HEK293T (cell line): ENCODE data around the gene SEC61A2.

Source experiments
- CTCF ChIA-PET: fragments of 350-600 bp; formaldehyde crosslinking; extraction: SDS; loops from one replicate; lab custom pipeline; 2021; ENCODE audit warnings: antibody characterized with exemption, inconsistent platforms; lab: Yijun Ruan, JAX
- POLR2A ChIA-PET: fragments of 350-600 bp; formaldehyde crosslinking; extraction: SDS; loops from one replicate; lab custom pipeline; 2020; ENCODE audit warnings: antibody characterized with exemption, inconsistent platforms; lab: Yijun Ruan, JAX
- DNase-seq: peaks from one replicate; pipeline ENCODE4 v3.0.0; 2012; ENCODE audit warnings: mixed read lengths; ENCODE audit errors: extremely low spot score
- ARNT ChIP-seq: fragments of 450-650 bp; IDR thresholded peaks from 2 replicates; pipeline ENCODE4 v1.6.1; 2017; ENCODE audit warnings: mild to moderate bottlenecking
- BHLHE40 ChIP-seq: fragments of 450-650 bp; IDR thresholded peaks from 2 replicates; pipeline ENCODE4 v1.6.1; 2016; ENCODE audit warnings: mild to moderate bottlenecking, moderate library complexity, borderline replicate concordance
- CTBP1 ChIP-seq: fragments of 450-650 bp; IDR thresholded peaks from 2 replicates; pipeline ENCODE4 v1.6.1; 2016; ENCODE audit warnings: borderline replicate concordance
- ELF4 ChIP-seq: fragments of 450-650 bp; IDR thresholded peaks from 2 replicates; pipeline ENCODE4 v1.6.1; 2017; ENCODE audit warnings: antibody characterized with exemption
- FOXA1 ChIP-seq: fragments of 450-650 bp; IDR thresholded peaks from 2 replicates; pipeline ENCODE4 v1.6.1; 2016; ENCODE audit warnings: mild to moderate bottlenecking
- FOXK2 ChIP-seq: fragments of 450-650 bp; IDR thresholded peaks from 2 replicates; pipeline ENCODE4 v1.6.1; 2016; ENCODE audit warnings: mild to moderate bottlenecking
- FOXM1 ChIP-seq: fragments of 450-650 bp; IDR thresholded peaks from 2 replicates; pipeline ENCODE4 v1.6.1; 2017; ENCODE audit warnings: mild to moderate bottlenecking, borderline replicate concordance
- HDGF ChIP-seq: fragments of 450-650 bp; IDR thresholded peaks from 2 replicates; pipeline ENCODE4 v1.6.1; 2017; ENCODE audit warnings: antibody characterized with exemption, borderline replicate concordance
- L3MBTL2 ChIP-seq: fragments of 450-650 bp; conservative IDR thresholded peaks from 2 replicates; pipeline ENCODE4 v1.6.1; 2016; ENCODE audit warnings: mild to moderate bottlenecking
- LEF1 ChIP-seq: fragments of 450-650 bp; IDR thresholded peaks from 2 replicates; pipeline ENCODE4 v1.6.1; 2017; ENCODE audit warnings: mild to moderate bottlenecking, borderline replicate concordance
- NFRKB ChIP-seq: fragments of 450-650 bp; IDR thresholded peaks from 2 replicates; pipeline ENCODE4 v1.6.1; 2016; ENCODE audit warnings: mild to moderate bottlenecking, moderate library complexity
- SP1 ChIP-seq: fragments of 450-650 bp; IDR thresholded peaks from 2 replicates; pipeline ENCODE4 v1.6.1; 2017
- SUZ12 ChIP-seq: fragments of 450-650 bp; IDR thresholded peaks from 2 replicates; pipeline ENCODE4 v1.6.1; 2016; ENCODE audit warnings: mild to moderate bottlenecking
- TARDBP ChIP-seq: fragments of 450-650 bp; IDR thresholded peaks from 2 replicates; pipeline ENCODE4 v1.6.1; 2016
- ZNF384 ChIP-seq: fragments of 450-650 bp; IDR thresholded peaks from 2 replicates; pipeline ENCODE4 v1.6.1; 2016
- TF ChIP-seq, protein P1 (sequence below): fragments of 450-650 bp; IDR thresholded peaks from 2 replicates; pipeline ENCODE4 v1.6.1; 2016

Gene SEC61A2

DNA sequence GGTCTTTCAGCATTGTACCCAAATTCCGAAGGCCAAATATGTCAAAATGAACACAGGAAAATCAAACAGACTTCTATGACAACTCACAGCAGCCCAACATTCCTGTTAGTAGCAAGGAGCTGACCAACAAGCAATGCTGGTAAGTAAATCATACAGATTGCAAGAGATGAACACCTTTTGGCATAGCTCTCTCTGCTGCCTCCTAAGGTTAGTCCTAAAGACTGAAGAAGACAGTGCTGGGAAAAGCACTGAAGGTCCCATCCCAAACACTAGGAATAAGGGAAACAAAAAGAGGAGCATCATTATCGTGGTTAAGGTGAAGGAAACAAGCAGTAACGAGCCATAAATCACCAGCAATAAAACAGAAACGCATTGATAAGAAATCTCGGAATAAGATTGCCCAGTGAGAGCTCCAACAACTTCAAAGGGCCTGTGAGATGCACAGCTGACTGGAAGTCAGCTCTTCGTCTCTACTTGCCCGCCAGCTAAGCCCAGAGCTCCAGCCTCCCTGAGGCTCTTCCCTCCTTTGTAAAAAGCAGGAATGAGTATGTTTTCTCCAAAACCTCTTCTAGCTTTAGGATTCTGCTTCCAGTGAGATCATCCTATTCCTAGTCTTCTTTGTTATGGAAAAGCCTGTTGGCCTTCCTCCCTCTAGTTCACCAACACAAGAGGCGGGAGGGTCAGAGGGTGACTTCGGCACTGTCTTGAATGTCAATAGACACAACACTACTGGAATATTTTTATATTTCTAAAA, 50.9 kb downstream of the SEC61A2 start:
- ChIA-PET POLR2A (interaction anchor here (1.5 kb wide), 1 partner anchor 15 kb away, joined by 6 read pairs; the partner anchor contains the start of genes CDC123 and NUDT5), CTCF (no interaction called here)

DNA sequence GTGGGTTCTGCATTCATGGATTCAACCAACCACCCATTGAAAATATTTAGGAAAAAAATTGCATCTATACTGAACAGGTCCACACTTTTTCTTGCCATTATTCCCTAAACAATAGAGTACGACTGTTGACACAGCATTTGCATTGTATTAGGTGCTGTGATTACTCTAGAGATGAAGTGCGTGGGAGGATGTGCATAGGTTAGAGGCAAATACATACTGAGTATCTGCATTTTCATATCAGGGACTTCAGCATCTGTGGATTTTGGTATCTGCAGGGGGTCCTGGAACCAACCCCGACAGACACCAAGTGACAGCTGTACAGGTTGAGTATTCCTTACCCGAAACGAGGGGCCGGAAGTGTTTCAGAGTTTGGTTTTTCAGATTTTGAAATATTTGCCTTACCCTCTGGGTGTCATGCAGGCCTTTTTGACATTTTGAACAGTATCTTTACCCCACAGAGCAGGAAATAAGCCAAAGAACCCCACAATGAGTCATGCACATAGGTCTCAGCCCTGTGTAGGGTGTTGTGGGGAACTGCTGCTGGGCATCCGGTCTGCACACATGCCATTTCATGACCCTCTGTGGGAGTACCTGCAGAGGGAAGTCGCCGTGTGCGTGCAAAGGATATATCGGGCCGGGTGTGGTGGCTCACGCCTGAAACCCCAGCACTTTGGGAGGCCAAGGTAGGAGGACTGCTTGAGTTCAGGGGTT, 51.7 kb downstream of the SEC61A2 start:
- no peak for DNase-seq
- no peak for TF ChIP-seq FOXA1
- POLR2A ChIA-PET = no interaction called here
- CTCF ChIA-PET = no interaction called here

More for the DNA sequence above, 50.9 kb downstream of the SEC61A2 start:
- DNase-seq = no peak
- TF ChIP-seq L3MBTL2 (no peak), ZNF384 (no peak), NFRKB (no peak), SUZ12 (no peak), BHLHE40 (no peak), ELF4 (no peak), CTBP1 (no peak)

DNA sequence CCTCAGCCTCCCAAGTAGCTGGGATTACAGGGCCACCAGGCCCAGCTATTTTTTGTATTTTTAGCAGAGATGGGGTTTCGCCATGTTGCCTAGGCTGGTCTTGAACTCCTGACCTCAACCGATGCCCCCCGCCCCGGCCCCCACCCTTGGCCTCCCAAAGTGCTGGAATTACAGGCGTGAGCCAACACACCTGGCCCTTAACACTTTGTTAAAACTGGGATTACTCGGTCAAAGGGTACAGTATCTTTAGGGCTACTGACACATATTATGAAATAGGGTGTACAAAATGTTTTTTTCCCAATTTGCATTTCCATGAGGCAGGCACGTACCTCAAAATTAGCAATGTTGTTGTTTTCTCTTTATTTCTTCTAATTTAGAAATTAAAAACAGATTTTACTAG, 54.7 kb downstream of the SEC61A2 start:
- no peak for DNase-seq
- CTCF ChIA-PET = no interaction called here
- POLR2A ChIA-PET = interaction anchor here (1.6 kb wide), 1 partner anchor 12 kb away, joined by 5 read pairs; the partner anchor contains the start of genes CDC123 and NUDT5
- TF ChIP-seq FOXA1 (no peak), ARNT (no peak), ZNF384 (no peak), TARDBP (no peak), L3MBTL2 (no peak), FOXM1 (no peak), SUZ12 (no peak), SP1 (no peak), ELF4 (no peak), CTBP1 (no peak), BHLHE40 (no peak), LEF1 (no peak), NFRKB (no peak), HDGF (no peak), FOXK2 (no peak)
- TF ChIP-seq, protein P1, sequence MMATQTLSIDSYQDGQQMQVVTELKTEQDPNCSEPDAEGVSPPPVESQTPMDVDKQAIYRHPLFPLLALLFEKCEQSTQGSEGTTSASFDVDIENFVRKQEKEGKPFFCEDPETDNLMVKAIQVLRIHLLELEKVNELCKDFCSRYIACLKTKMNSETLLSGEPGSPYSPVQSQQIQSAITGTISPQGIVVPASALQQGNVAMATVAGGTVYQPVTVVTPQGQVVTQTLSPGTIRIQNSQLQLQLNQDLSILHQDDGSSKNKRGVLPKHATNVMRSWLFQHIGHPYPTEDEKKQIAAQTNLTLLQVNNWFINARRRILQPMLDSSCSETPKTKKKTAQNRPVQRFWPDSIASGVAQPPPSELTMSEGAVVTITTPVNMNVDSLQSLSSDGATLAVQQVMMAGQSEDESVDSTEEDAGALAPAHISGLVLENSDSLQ = no peak

DNA sequence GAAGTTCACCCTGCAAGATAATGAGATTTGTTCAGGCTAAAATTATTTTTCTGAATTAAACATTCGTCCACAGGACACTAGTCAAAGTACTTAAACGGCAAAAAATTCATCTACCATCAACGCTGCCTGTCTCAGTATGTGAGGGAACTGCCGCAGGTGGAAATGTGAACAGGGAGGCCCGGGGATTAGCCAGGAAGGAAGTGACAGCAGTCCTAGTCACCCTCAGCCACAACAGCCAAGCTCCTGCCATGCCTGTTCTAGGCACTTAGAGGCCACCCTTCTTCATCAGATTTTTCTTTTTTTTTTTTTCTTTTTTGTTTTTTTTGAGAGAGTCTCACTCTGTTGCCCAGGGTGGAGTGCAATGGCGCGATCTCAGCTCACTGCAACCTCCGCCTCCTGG, 56.8 kb downstream of the SEC61A2 start:
- no peak for DNase-seq
- ChIA-PET POLR2A (no interaction called here), CTCF (no interaction called here)
- TF ChIP-seq NFRKB = no peak
- TF ChIP-seq, protein P1 = no peak

DNA sequence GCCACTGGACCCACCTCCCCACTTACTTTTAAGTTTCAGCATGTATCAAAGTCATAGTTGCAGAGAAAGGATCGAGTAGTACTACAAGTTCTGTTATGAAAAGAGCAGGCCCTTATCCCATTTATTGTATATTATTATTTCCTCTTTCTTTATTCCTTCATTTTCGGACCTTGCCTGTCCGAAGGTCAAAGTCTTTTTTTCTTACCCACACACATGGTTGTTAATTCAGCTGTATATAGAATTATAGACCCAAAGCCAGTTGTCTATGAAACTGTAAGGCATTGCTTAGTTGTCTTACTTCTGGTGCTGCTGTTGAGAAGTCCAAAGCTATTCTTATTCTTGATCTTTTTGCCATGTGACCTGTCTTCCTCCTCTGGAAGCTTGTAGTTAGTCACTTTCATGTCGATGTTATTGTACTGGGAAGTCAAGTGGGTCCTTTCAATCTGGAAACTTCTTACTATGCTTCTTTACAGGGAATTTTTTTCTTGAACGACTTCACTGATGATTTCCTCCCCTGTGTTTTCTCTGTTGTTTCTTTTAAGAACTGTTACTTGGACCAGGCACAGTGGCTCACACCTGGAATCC, 57.9 kb downstream of the SEC61A2 start:
- ChIA-PET CTCF (no interaction called here), POLR2A (no interaction called here)
- TF ChIP-seq ELF4 (no peak), BHLHE40 (no peak), SUZ12 (no peak), FOXK2 (no peak)
- DNase-seq = no peak

DNA sequence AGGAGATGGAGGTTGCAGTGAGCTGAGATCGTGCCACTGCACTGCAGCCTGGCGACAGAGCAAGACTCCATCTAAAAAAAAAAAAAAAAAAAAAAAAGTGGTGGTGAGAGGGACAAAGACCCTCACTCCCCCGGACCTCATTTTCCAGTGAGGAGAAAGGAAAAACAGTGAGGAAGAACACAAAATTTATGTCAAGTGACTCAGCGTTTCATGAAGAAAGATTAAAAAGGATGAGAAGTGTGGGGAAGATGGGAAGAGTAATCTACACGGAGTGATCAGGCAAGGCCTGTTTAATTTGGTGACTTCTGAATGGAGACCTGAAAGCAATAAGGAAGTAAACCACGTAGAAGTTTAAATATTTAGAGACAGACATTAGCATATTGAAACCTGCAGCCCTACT, 59.2 kb downstream of the SEC61A2 start:
- ChIA-PET CTCF (no interaction called here), POLR2A (no interaction called here)
- DNase-seq = no peak
- TF ChIP-seq NFRKB = no peak
- no peak for TF ChIP-seq SUZ12
- no peak for TF ChIP-seq TARDBP
- TF ChIP-seq FOXA1 = no peak
- no peak for TF ChIP-seq LEF1
- no peak for TF ChIP-seq L3MBTL2
- TF ChIP-seq ZNF384 = no peak
- no peak for TF ChIP-seq BHLHE40
- TF ChIP-seq FOXM1 = no peak
- no peak for TF ChIP-seq FOXK2
- no peak for TF ChIP-seq CTBP1
- no peak for TF ChIP-seq SP1
- no peak for TF ChIP-seq HDGF
- TF ChIP-seq, protein P1 = no peak
- no peak for TF ChIP-seq ARNT
- no peak for TF ChIP-seq ELF4
